K562 (cell line): Measurements from ENCODE around the gene ZBTB49. TPM values are rescaled to one million over a fixed set of nuclear protein-coding genes. Genes with fewer than 3 reads are reported as not detected.
"Not testable (repeated sequence)": the region's sequence is repeated elsewhere in the genome, so short reads cannot be mapped to it uniquely, and the experiment has no call there.

Experiments
- ATAC-seq: fragments of 200-7000 bp; cut with Tn5 transposase; 3 replicates; pipeline ENCODE4 v1.9.1; 2020; ENCODE audit warnings: moderate library complexity
- BruUV-seq: library from RNA; stranded (reverse); fragments of 400-500 nt; replicated peaks from 2 replicates; lab custom pipeline; 2021; lab: Mats Ljungman, UMichigan
- CTCF ChIA-PET: fragments of 300-600 bp; formaldehyde crosslinking; extraction: SDS; loops from one replicate; lab custom pipeline; 2021; ENCODE audit warnings: low intra/inter-chr PET ratio; lab: Yijun Ruan, JAX
- POLR2A ChIA-PET: fragments of 300-600, 350-650 bp; sonication (Branson Sonifier 250); formaldehyde crosslinking; extraction: SDS; loops from one replicate; lab custom pipeline; 2021; ENCODE audit warnings: antibody characterized with exemption, inconsistent platforms; lab: Yijun Ruan, JAX
- DNase-seq, 4 experiments: peaks; one replicate each; pipeline versions ENCODE4 v3.0.0 to v3.0.0-alpha.2; 2011 to 2018; ENCODE audit warnings: low spot score in 3 of 4, mixed read lengths in 3 of 4; ENCODE audit errors: extremely low read depth in 1 of 4
- FAIRE-seq: peaks from 2 replicates; lab custom pipeline; 2011; peaks lifted over from hg19 to GRCh38; lab: Jason Lieb, UNC
- H2AFZ ChIP-seq: 2 replicates; pipeline ENCODE4 v1.6.0; 2011; ENCODE audit warnings: low read depth, low read length, control low read depth, inconsistent platforms
- H3K27ac ChIP-seq: fragments of 200-600 bp; 3 replicates; pipeline ENCODE4 v1.8.0; 2011; ENCODE audit warnings: low read depth, mild to moderate bottlenecking, control low read depth, inconsistent platforms, low read length, moderate library complexity, mixed read lengths; ENCODE audit errors: extremely low read depth
- H3K27me3 ChIP-seq, 2 experiments: fragments of 300-600 bp in 1 of 2; 2 replicates in 1 of 2; 3 replicates in 1 of 2; pipeline versions ENCODE4 v1.6.0 to v1.8.0; 2011; ENCODE audit warnings: inconsistent platforms in 2 of 2, low read length in 2 of 2, mild to moderate bottlenecking in 1 of 2, mixed read lengths in 1 of 2, moderate library complexity in 1 of 2; ENCODE audit not compliant: control insufficient read depth in 2 of 2, insufficient read depth in 2 of 2
- H3K36me3 ChIP-seq: fragments of 300-600 bp; 3 replicates; pipeline ENCODE4 v1.8.0; 2011; ENCODE audit warnings: mild to moderate bottlenecking, low read length, inconsistent platforms; ENCODE audit not compliant: control insufficient read depth, insufficient read depth
- H3K4me1 ChIP-seq, 2 experiments: fragments of 200-600 bp in 1 of 2; replicated peaks in 1 of 2; 2 replicates in 1 of 2; 3 replicates in 1 of 2; pipeline versions ENCODE4 v1.5.1 to v1.8.0; 2011; ENCODE audit warnings: inconsistent platforms in 2 of 2, low read length in 2 of 2, mild to moderate bottlenecking in 1 of 2, mixed read lengths in 1 of 2, moderate library complexity in 1 of 2; ENCODE audit not compliant: control insufficient read depth in 2 of 2, insufficient read depth in 2 of 2
- H3K4me2 ChIP-seq: 2 replicates; pipeline ENCODE4 v1.6.1; 2011; ENCODE audit warnings: low read length, control low read depth, inconsistent platforms, mixed read lengths; ENCODE audit not compliant: insufficient read depth
- H3K4me3 ChIP-seq: fragments of 200-600 bp; sonication (generic), shearing (Covaris generic); 2 replicates; pipeline ENCODE4 v1.5.1; 2016; ENCODE audit warnings: control low read depth, inconsistent platforms
- H3K79me2 ChIP-seq: fragments of 200-600 bp; 3 replicates; pipeline ENCODE4 v1.8.0; 2011; ENCODE audit warnings: low read length, inconsistent platforms; ENCODE audit not compliant: control insufficient read depth, insufficient read depth
- H3K9ac ChIP-seq, 2 experiments: 2 replicates each; pipeline versions ENCODE4 v1.6.0 to v1.6.1; 2011; ENCODE audit warnings: low read depth in 2 of 2, low read length in 2 of 2, control low read depth in 1 of 2, inconsistent platforms in 1 of 2, mild to moderate bottlenecking in 1 of 2, mixed read lengths in 1 of 2; ENCODE audit not compliant: insufficient read depth in 1 of 2
- H3K9me1 ChIP-seq: one replicate; pipeline ENCODE4 v1.6.0; 2011; ENCODE audit warnings: inconsistent platforms, mild to moderate bottlenecking, low read length, moderate library complexity; ENCODE audit not compliant: control insufficient read depth, insufficient read depth
- H3K9me3 ChIP-seq: replicated peaks from 2 replicates; pipeline ENCODE4 v1.5.1; 2011; ENCODE audit warnings: low read depth, low read length, inconsistent platforms; ENCODE audit not compliant: control insufficient read depth, insufficient read depth
- H4K20me1 ChIP-seq: replicated peaks from 2 replicates; pipeline ENCODE4 v1.6.1; 2011; ENCODE audit warnings: low read length, inconsistent platforms, mixed read lengths; ENCODE audit not compliant: control insufficient read depth, insufficient read depth
- BHLHE40 ChIP-seq: IDR thresholded peaks from 2 replicates; pipeline ENCODE4 v1.6.1; 2011; ENCODE audit warnings: low read length, improper control_type of control experiment
- DIDO1 ChIP-seq: fragments of 450-650 bp; IDR thresholded peaks from 2 replicates; pipeline ENCODE4 v1.6.1; 2016; ENCODE audit warnings: low read depth, missing biosample characterization, missing genetic modification characterization
- KAT8 ChIP-seq: fragments of 450-650 bp; IDR thresholded peaks from 2 replicates; pipeline ENCODE4 v1.6.1; 2016; ENCODE audit warnings: low read depth, mild to moderate bottlenecking
- KDM1A ChIP-seq, 2 experiments: fragments of 450-650 bp; IDR thresholded peaks; 2 replicates each; pipeline ENCODE4 v1.6.1; 2016; ENCODE audit warnings: mild to moderate bottlenecking in 2 of 2
- MYC ChIP-seq, 2 experiments: fragments of 250-450 bp in 1 of 2; sonication (Bioruptor Pico) in 1 of 2; IDR thresholded peaks; 2 replicates each; pipeline versions ENCODE4 v1.5.1 to v1.6.1; 2012 to 2021; ENCODE audit warnings: low read depth in 2 of 2, borderline replicate concordance in 1 of 2, improper control_type of control experiment in 1 of 2, low read length in 1 of 2, mild to moderate bottlenecking in 1 of 2, moderate library complexity in 1 of 2
- NFYB ChIP-seq: IDR thresholded peaks from 2 replicates; pipeline ENCODE4 v1.6.1; 2011; ENCODE audit warnings: mild to moderate bottlenecking, moderate library complexity; ENCODE audit not compliant: insufficient read length; ENCODE audit errors: extremely low read depth
- PPARD ChIP-seq: fragments of 250-450 bp; sonication (Bioruptor Pico); IDR thresholded peaks from 2 replicates; pipeline ENCODE4 v1.8.0; 2022; ENCODE audit warnings: inconsistent platforms, mild to moderate bottlenecking, moderate library complexity
- TSC22D4 ChIP-seq: fragments of 450-650 bp; IDR thresholded peaks from 2 replicates; pipeline ENCODE4 v1.6.1; 2016; ENCODE audit warnings: missing genetic modification characterization, missing biosample characterization, control low read depth
- WGBS: fragments of 100-300 bp; shearing (Covaris generic); methylation state at CpG from one replicate; pipeline ENCODE4 v1.1.6; 2016; ENCODE audit warnings: low coverage, mixed read lengths; ENCODE audit not compliant: insufficient coverage; ENCODE audit errors: missing lambda C conversion rate; 5-methylcytosine and 5-hydroxymethylcytosine counted together
- in situ Hi-C: fragments of 300-500 bp; cut with MboI; formaldehyde crosslinking; loops from 4 replicates; pipeline ENCODE4 v1.15.0; 2018; ENCODE audit warnings: inconsistent platforms, mixed read lengths
- intact Hi-C: fragments of 100-400 bp; cut with micrococcal nuclease; formaldehyde crosslinking; loops from 2 replicates; pipeline ENCODE4 v1.14.2; 2022
- polyA plus RNA-seq, 8 experiments: library from polyadenylated mRNA; depleted of rRNA in 4 of 8; stranded (reverse) in 5 of 8; unstranded in 3 of 8; fragments of >200 nt; fragmentation: Nextera tagmentation in 2 of 8; fragmentation: Illumina TruSeq in 1 of 8; extraction: Ambion mirVana in 2 of 8; extraction: Trizol in 1 of 8; gene quantifications; 2 replicates each; pipeline versions ENCODE4 v1.2.1 to v1.2.3, GENCODE V29; 2011 to 2014; ENCODE audit warnings: inconsistent platforms in 1 of 8, missing spikeins in 1 of 8
- total RNA-seq, 7 experiments: library from RNA; depleted of rRNA in 6 of 7; stranded (reverse); fragments of >200 nt in 6 of 7; fragmentation: Illumina TruSeq in 2 of 7; extraction: Trizol in 2 of 7; gene quantifications; 2 replicates each; pipeline versions ENCODE4 v1.2.1 to v1.2.3, GENCODE V29; 2011 to 2021; ENCODE audit warnings: low replicate concordance in 1 of 7
- TF ChIP-seq, protein P1 (sequence below), 2 experiments: IDR thresholded peaks; 2 replicates each; pipeline ENCODE4 v1.6.1; 2012; ENCODE audit warnings: improper control_type of control experiment in 2 of 2, low read depth in 2 of 2, low read length in 2 of 2, borderline replicate concordance in 1 of 2

Gene ZBTB49
- total and polyA plus RNA-seq, 9 of the 15 experiments (the other 6 are each of a cell fraction or from before 2014, with no cell fraction given), result 0.49 to 8.0 (median 4.2) TPM

DNA sequence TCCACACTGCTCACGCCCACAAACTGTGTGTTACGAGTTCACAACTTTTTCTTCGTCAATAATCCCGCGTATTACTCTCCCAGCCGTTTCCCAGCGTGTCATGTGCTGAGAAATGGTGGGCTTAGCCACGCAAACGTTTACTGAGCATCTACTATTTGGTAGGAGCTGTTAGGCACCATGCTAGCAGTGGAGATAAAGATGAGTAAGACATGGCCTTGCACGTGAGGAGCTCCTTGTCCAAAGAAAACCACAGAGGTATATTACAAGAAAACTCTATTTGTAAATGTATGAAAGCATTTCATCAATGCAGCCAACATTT lies 41.2 kb upstream of the ZBTB49 start (continued):
- TF ChIP-seq, protein P1, sequence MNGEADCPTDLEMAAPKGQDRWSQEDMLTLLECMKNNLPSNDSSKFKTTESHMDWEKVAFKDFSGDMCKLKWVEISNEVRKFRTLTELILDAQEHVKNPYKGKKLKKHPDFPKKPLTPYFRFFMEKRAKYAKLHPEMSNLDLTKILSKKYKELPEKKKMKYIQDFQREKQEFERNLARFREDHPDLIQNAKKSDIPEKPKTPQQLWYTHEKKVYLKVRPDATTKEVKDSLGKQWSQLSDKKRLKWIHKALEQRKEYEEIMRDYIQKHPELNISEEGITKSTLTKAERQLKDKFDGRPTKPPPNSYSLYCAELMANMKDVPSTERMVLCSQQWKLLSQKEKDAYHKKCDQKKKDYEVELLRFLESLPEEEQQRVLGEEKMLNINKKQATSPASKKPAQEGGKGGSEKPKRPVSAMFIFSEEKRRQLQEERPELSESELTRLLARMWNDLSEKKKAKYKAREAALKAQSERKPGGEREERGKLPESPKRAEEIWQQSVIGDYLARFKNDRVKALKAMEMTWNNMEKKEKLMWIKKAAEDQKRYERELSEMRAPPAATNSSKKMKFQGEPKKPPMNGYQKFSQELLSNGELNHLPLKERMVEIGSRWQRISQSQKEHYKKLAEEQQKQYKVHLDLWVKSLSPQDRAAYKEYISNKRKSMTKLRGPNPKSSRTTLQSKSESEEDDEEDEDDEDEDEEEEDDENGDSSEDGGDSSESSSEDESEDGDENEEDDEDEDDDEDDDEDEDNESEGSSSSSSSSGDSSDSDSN (IDR thresholded peaks at IDR 0.05; ENCODE audit: borderline replicate concordance in 1 of 2, low read depth in 2 of 2, low read length in 2 of 2), result no peak
- TF ChIP-seq BHLHE40, result peak; percentile 83
- TF ChIP-seq NFYB, result no peak
- no peak for TF ChIP-seq KAT8
- TF ChIP-seq TSC22D4, result no peak
- 0 out of 2 replicates have a peak, but pooled peaks have one; percentile 20 for TF ChIP-seq MYC (IDR thresholded peaks at IDR 0.05; ENCODE audit: low read depth, low read length)
- no peak for TF ChIP-seq MYC (CRISPR knock-in tag; IDR thresholded peaks at IDR 0.05; ENCODE audit: borderline replicate concordance, low read depth)
- no peak for TF ChIP-seq KDM1A (IDR thresholded peaks at IDR 0.05)
- TF ChIP-seq PPARD (CRISPR knock-in tag), result no peak
- no peak for TF ChIP-seq DIDO1 (tag)

DNA sequence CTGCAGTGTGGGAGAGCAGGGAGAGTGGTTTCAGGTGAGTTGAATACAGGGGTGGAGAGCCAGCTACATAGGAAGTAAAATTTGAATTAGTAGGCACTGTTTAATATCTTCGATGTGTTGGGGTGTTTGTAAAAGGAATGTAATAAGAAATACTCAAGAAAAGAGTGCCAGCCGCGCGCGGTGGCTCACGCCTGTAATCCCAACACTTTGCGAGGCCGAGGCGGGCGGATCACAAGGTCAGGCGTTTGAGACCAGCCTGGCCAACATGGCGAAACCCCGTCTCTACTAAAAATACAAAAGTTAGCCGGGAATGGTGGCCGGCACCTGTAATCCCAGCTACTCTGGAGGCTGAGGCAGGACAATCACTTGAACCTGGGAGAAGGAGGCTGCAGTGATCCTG lies 40.7 kb upstream of the ZBTB49 start:
- CTCF ChIA-PET, ATAC-seq, H3K9me1 ChIP-seq, H3K4me1 ChIP-seq, DNase-seq, in situ Hi-C loops, FAIRE-seq, H3K27me3 ChIP-seq, BruUV-seq, H2AFZ ChIP-seq, H3K27ac ChIP-seq, intact Hi-C loops, H4K20me1 ChIP-seq, H3K9me3 ChIP-seq, H3K4me3 ChIP-seq: not testable (repeated sequence)
- WGBS, result 89% methylated on average over 6 of the region's 15 CpGs
- H3K36me3 ChIP-seq, result peaks cover 17% of the 10 kb centered on the region
- H3K79me2 ChIP-seq, result peaks cover 16% of the 10 kb centered on the region
- peak overlapping the region in 1 of 2 experiments; percentile 94; a peak in 2 of 4 replicates for H3K9ac ChIP-seq
- POLR2A ChIA-PET, result interaction anchor here (0.6 to 1.9 kb wide), 3 partner anchors 10 to 75 kb away, joined by 3 to 7 read pairs (median 5); no protein-coding TSS in a partner anchor
- peak overlapping the region; percentile 90 for H3K4me2 ChIP-seq
